IgD-negative memory B cell (primary cell): ENCODE data around the gene LGR4. TPM values are rescaled to one million over a fixed set of nuclear protein-coding genes. Genes with fewer than 3 reads are reported as not detected.

Experiments
- H3K27ac Mint-ChIP-seq, 3 donors: one replicate each; pipeline ENCODE4 v1.8.0; 2020 to 2022; ENCODE audit warnings: mild to moderate bottlenecking in 3 of 3, mixed read lengths in 3 of 3, moderate library complexity in 1 of 3
- H3K27me3 Mint-ChIP-seq: one replicate; pipeline ENCODE4 v1.8.0; 2021; ENCODE audit warnings: mixed read lengths
- H3K36me3 Mint-ChIP-seq: one replicate; pipeline ENCODE4 v1.8.0; 2020; ENCODE audit warnings: mild to moderate bottlenecking, mixed read lengths
- H3K4me1 Mint-ChIP-seq, 3 donors: one replicate each; pipeline ENCODE4 v1.8.0; 2020 to 2022; ENCODE audit warnings: mixed read lengths in 3 of 3, mild to moderate bottlenecking in 1 of 3
- H3K4me3 Mint-ChIP-seq, 4 donors: one replicate each; pipeline ENCODE4 v1.8.0; 2020 to 2022; ENCODE audit warnings: mild to moderate bottlenecking in 4 of 4, mixed read lengths in 4 of 4, moderate library complexity in 3 of 4
- H3K9me3 Mint-ChIP-seq, 3 donors: one replicate each; pipeline ENCODE4 v1.8.0; 2020 to 2021; ENCODE audit warnings: mixed read lengths in 3 of 3, mild to moderate bottlenecking in 1 of 3
- polyA plus RNA-seq: library from polyadenylated mRNA; unstranded; fragments of 300-500 nt; fragmentation: Illumina TruSeq; gene quantifications from one replicate; pipeline ENCODE4 v1.2.3, GENCODE V29; 2021

LGR4 gene
- polyA plus RNA-seq, 1 donor from 2014 or later = 0.55 TPM

DNA sequence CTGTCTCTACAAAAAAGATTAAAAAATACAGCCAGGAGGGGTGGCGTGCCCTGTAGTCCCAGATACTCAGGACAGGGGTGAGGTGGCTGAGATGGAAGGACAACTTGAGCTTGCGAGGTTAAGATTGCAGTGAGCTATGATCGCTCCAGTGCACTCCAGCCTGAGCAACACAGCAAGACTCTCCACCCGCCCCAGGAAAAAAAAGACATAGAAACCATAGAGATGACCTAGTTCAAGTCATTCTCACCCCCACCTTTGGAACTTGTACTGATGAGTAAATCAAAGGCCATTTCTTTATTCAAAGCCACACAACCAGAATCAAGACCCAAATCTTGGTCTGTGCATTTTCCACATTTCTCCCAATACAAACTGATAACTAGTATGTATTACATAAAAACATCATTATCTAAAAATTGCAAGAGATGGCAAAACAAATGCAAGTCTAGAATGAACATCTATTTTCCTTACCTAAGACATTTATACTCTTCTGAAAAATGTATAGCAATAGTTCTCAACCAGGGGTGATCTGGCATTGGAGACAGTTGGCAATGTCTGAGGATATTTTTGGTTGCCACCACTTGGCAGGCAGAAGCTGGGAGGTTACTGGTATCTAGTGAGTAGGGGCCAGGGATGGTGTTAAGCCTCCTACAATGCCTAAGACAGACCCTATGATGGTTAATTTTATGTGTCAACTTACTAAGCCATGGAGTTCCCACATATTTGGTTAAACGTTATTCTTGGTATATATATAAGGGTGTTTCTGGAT lies 34.6 kb downstream of the LGR4 start:
- H3K36me3 Mint-ChIP-seq = peaks cover 6% of the 10 kb centered on the region
- H3K9me3 Mint-ChIP-seq = peaks cover 0 to 1% (median 0%) of the 10 kb centered on the region in 3 donors
- H3K4me1 Mint-ChIP-seq = peaks cover 0 to 1% (median 0%) of the 10 kb centered on the region in 3 donors
- H3K4me3 Mint-ChIP-seq = no peak overlapping the region
- H3K27me3 Mint-ChIP-seq = peaks cover 1% of the 10 kb centered on the region
- H3K27ac Mint-ChIP-seq = no peak overlapping the region

DNA sequence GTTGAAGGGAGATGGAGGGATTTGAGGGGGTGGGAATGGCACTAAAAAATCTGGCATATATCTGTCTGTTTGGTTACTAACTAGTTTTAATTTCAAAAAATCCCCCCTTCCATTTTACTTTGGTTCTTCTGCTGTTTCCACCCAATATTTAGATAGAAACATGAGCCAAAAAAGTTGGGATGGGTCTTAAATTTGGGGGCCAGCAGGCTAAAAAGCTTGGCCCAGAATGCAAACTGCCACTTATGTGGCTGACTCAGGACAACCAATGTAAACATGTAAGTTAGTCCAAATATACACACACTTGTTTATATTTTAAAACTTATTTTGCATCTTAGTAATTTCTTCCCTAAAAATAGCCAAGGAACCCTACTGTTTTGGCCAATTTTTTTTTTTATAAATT lies 35.7 kb downstream of the LGR4 start:
- peaks cover 6% of the 10 kb centered on the region for H3K36me3 Mint-ChIP-seq
- H3K4me3 Mint-ChIP-seq = no peak overlapping the region
- no peak overlapping the region for H3K27ac Mint-ChIP-seq
- H3K4me1 Mint-ChIP-seq = peaks cover 0 to 1% (median 0%) of the 10 kb centered on the region in 3 donors
- peaks cover 1% of the 10 kb centered on the region for H3K27me3 Mint-ChIP-seq
- H3K9me3 Mint-ChIP-seq = peaks cover 0 to 1% (median 0%) of the 10 kb centered on the region in 3 donors

DNA sequence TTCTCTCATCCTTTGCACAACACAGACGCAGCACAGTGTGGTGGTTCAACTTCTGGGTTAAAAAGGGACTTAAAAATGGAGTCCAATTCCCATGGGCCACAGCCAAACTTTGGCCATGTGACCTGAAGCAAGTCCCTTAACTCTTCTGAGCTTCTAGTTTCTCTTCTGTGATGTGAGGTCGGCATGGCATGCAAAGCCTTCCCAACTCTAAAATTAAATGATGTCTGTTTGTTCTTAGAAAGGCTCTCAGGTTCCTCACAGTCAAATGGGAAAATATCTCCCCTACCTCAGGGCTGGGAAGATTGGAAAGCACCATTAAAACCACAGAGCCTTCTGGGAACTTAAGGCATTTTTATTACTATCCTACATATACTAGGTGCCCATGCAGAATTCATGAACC lies 38.8 kb downstream of the LGR4 start:
- Mint-ChIP-seq H3K27ac (peak overlapping the region in 1 of 3 donors; percentile 32), H3K9me3 (peaks cover 0 to 1% (median 0%) of the 10 kb centered on the region in 3 donors), H3K4me1 (peaks cover 0 to 1% (median 0%) of the 10 kb centered on the region in 3 donors), H3K27me3 (no peaks in the 10 kb centered on the region), H3K4me3 (no peak overlapping the region), H3K36me3 (peaks cover 2% of the 10 kb centered on the region)

DNA sequence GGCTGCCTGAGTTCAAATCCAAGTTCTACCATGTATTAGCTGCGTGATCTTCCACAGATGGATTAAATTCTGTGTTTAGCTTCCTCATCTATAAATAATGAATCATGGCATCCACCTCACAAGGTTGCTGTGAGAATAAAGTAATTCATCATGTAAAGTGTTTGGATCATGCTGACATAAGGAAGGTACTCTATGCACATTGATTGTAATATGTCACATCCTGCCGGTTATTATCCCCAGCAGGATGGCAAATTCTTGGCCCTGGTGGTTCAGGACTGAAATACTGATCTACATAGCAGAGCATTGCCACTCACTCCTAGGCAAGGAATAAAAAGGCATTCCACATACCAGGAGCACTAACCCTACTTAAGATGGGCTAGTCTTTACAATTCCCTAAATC lies 40.8 kb downstream of the LGR4 start:
- Mint-ChIP-seq H3K27ac (no peak overlapping the region), H3K9me3 (peaks cover 0 to 1% (median 0%) of the 10 kb centered on the region in 3 donors), H3K4me1 (peaks cover 0 to 1% (median 0%) of the 10 kb centered on the region in 3 donors), H3K4me3 (no peak overlapping the region), H3K27me3 (no peaks in the 10 kb centered on the region), H3K36me3 (peaks cover 2% of the 10 kb centered on the region)

DNA sequence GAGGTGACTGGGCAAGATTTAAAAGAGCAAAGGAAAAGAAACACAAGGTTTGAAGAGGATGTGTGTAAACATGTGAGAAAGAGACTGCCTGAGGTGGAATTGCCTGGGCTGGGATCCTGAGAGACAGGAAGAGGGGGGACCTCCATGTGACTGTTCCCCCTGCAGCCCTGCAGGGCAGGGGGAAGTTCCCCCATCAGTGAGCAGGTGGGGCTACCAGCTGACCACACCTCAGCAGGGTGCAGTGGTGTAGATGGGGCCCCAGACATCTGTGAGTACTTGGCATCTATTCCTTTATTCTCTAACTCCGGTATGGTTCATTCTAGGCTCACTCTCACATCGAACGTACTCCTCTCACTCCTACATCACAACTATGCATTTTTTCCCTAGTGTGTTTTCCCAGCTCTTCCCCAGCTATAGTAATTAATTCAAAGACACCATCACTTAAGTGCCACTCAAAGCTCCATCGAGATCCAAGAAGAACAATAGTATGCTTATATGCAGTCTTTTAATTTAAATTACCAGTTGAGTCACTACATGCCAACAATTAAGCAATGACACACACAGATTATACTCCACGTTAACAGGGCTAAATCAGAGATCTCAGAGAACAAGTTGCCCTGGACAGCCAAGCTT lies 42.7 kb downstream of the LGR4 start:
- Mint-ChIP-seq H3K9me3 (peaks cover 0 to 1% (median 0%) of the 10 kb centered on the region in 3 donors), H3K4me1 (peaks cover 0 to 1% (median 0%) of the 10 kb centered on the region in 3 donors), H3K4me3 (no peak overlapping the region), H3K36me3 (peaks cover 2% of the 10 kb centered on the region), H3K27ac (no peak overlapping the region), H3K27me3 (no peaks in the 10 kb centered on the region)

DNA sequence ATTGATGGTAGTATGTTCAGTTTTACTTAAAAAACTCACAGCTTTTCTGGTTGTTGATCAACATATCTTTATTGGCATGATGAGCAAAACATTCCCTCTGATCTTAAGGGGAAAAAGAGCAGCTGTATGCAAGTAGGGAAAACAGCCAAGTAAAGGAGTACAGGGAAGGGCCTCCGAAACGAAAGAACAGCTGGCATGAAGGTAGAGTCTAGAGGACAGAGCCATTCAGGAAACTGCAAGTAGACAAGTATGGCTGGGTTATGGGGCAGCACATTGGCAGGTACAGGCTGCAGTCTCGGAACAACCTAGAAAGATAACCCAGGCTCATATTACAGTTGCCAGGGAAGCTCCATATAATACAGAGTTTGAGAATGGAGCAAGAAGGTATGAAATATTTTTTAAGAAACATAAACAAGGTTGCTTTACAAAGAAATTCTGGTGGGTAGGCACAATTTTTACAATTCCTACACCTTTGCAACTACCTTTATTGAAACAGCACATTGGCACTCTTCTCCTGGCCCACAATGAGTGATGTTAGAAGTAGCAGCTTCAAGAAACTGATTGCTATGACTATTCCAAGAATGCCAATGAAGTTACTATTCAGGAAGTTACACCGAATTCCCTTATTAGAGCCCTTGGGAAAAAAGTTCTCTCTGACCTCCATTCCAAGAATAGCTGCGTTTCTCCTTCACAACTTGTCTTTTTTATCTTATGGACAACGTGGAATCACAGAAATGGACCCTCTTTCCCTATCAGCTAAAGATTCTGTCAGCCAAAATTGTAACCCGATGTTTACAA lies 45.2 kb downstream of the LGR4 start:
- no peaks in the 10 kb centered on the region for H3K27me3 Mint-ChIP-seq
- H3K9me3 Mint-ChIP-seq = no peaks in the 10 kb centered on the region
- no peak overlapping the region for H3K4me3 Mint-ChIP-seq
- peak overlapping the region in 1 of 3 donors; percentile 33 for H3K27ac Mint-ChIP-seq
- peaks cover 3% of the 10 kb centered on the region for H3K36me3 Mint-ChIP-seq
- no peaks in the 10 kb centered on the region for H3K4me1 Mint-ChIP-seq

DNA sequence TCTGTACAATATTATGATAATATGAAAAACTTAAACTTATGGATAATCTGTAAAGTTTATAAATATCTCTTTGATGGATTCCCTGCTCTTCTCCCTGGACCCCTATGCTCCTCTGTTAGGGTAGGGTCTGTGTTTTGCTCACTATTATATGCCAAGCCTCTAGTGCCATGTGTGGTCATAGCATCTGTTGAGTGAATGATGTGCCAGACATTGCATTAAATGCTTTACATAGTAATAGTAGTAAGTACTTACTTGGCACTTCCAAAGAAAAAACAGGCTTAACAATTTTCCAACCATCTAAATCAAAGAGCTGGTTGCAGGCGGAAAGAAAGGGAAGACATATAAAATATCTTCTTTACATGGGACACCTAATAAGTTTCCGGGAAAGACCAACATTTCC lies 46.8 kb downstream of the LGR4 start:
- Mint-ChIP-seq H3K36me3 (peaks cover 3% of the 10 kb centered on the region), H3K27me3 (peaks cover 2% of the 10 kb centered on the region), H3K27ac (no peak overlapping the region), H3K4me3 (no peak overlapping the region), H3K4me1 (no peaks in the 10 kb centered on the region), H3K9me3 (no peaks in the 10 kb centered on the region)

DNA sequence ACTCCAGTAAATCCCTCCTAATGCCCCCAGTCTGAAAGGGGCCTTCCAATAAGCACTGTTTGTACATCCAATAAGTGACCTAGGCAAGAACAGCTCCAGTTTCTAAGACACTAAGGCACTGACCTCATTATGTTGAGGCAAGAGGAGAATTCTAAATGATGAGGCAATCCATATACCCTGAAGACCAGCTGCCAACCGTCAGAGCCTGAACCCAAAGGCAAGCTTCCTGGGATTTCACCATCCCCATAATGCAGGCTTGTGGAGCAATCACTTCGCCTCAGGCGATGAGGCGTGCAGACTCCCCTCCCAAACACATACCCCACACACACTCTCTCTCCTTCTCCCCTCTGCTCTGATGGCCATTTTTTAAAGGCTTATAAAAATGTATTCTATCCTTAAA lies 49.5 kb downstream of the LGR4 start:
- H3K36me3 Mint-ChIP-seq = peaks cover 6% of the 10 kb centered on the region
- H3K4me1 Mint-ChIP-seq = no peaks in the 10 kb centered on the region
- H3K4me3 Mint-ChIP-seq = no peak overlapping the region
- H3K27ac Mint-ChIP-seq = no peak overlapping the region
- H3K27me3 Mint-ChIP-seq = peaks cover 2% of the 10 kb centered on the region
- H3K9me3 Mint-ChIP-seq = peaks cover 0 to 4% (median 0%) of the 10 kb centered on the region in 3 donors

DNA sequence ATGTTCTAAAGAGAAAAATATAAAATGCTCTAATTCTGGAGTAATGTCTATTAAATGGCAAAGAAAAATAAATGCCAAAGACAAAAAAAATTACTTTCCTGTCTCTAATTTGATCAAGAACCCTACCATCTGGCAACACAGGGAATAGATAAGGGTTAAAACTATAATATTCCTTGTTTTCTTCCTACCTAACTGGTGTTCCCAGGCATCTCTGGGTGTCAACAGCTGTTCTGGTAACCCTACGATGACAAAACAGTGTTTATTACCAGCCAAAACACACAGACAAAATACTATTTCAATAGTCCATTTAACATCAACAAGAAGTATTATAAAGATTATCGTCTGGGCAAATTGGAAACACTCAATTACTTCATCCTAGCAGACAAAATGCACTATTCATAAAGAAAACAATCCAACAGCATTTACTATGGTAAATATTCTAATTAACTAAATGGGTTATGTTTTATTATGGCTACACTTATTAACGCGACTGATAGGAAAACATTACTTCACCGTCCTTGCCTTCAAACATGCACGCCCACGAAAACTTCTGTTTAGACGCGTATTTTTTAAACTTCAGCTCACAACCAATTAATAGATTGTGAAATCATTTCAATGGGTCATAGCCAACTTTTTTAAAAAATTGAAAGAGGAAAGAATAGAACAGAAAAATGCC lies 50.6 kb downstream of the LGR4 start:
- H3K27me3 Mint-ChIP-seq = peaks cover 2% of the 10 kb centered on the region
- H3K9me3 Mint-ChIP-seq = peaks cover 0 to 4% (median 0%) of the 10 kb centered on the region in 3 donors
- H3K27ac Mint-ChIP-seq = no peak overlapping the region
- H3K4me3 Mint-ChIP-seq = no peak overlapping the region
- H3K36me3 Mint-ChIP-seq = peaks cover 6% of the 10 kb centered on the region
- no peaks in the 10 kb centered on the region for H3K4me1 Mint-ChIP-seq

DNA sequence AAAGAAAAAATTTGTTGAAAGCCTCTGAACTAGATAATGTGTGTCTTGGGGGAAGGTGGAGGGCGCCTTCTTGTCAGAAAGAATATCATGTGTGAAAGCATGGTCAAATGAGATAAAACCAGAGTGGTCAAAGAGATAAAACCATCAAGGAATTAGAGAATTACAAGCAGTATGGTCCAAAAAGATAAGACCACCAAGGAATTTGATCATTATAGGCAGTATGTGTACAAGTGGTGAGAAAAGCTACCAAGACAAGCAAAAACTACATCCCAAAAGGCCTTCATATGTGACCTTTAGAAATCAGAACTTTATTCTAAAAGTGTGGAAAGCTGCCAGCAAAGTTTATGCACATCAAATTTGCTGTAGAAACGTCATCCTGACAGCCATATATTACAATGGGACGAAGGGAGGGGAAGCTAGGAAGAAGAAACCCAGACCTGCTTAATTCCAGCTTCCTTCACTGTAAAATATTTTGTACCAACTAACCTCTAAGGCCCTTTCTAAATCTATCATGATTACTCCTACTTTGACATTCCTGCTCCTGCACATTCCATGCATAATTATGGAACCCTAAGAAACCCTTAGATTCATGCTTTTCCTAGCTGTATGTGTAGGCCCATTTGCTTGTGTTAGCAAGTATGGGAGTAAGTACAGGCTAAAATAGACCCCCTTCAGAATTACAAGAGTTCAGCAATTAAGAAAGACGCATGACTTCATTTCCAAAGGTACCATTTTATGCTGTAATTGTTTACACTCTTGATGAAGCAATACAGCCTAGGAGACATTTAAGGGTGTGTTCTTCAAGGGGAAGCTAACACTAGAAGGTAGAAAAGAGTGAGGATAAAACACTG lies 51.6 kb downstream of the LGR4 start:
- Mint-ChIP-seq H3K27ac (no peak overlapping the region), H3K36me3 (peaks cover 6% of the 10 kb centered on the region), H3K27me3 (peaks cover 6% of the 10 kb centered on the region), H3K9me3 (peaks cover 0 to 4% (median 0%) of the 10 kb centered on the region in 3 donors), H3K4me1 (no peaks in the 10 kb centered on the region), H3K4me3 (no peak overlapping the region)

DNA sequence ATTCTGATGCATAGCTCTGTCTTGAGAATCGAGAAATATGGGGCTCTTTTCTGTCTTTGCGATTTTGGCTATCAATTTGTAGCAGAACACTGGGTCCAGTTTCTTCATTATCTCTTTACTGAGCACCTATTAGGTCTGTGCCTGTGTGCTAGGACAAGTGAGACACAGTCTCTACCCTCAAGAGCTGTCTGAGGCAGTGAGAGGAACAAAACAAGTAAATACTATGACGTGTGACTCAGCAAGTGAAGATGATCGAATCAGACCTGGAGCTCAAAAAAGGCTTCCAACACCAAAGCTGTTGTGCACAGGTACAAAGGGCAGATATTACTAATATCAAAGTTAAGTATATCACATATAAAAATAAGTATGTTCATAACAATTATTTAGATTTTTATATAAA lies 52.4 kb downstream of the LGR4 start:
- Mint-ChIP-seq H3K9me3 (peaks cover 0 to 4% (median 0%) of the 10 kb centered on the region in 3 donors), H3K27ac (no peak overlapping the region), H3K36me3 (peaks cover 6% of the 10 kb centered on the region), H3K27me3 (peaks cover 6% of the 10 kb centered on the region), H3K4me1 (no peaks in the 10 kb centered on the region), H3K4me3 (no peak overlapping the region)

DNA sequence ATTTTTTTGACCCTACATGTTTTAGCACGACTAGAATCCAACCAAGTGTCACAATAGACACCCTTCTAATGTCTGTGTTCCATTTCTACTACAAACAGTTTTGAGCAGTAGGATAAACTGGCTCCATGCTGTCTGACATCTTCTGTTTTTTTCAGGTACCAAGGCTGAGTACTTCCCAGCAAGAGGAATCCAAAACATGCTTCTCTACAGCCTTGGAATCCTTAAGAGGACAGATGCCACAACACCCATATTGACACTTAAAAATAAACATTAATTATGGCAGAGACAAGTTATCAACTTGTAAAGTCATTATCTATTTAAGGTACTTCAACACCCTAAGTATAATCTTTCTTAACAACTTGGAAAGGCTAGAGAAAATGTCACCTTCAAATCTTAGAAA lies 54.2 kb downstream of the LGR4 start:
- Mint-ChIP-seq H3K4me3 (no peak overlapping the region), H3K27me3 (peaks cover 6% of the 10 kb centered on the region), H3K9me3 (peaks cover 0 to 4% (median 0%) of the 10 kb centered on the region in 3 donors), H3K27ac (no peak overlapping the region), H3K4me1 (peaks cover 0 to 2% (median 0%) of the 10 kb centered on the region in 3 donors), H3K36me3 (peaks cover 6% of the 10 kb centered on the region)

DNA sequence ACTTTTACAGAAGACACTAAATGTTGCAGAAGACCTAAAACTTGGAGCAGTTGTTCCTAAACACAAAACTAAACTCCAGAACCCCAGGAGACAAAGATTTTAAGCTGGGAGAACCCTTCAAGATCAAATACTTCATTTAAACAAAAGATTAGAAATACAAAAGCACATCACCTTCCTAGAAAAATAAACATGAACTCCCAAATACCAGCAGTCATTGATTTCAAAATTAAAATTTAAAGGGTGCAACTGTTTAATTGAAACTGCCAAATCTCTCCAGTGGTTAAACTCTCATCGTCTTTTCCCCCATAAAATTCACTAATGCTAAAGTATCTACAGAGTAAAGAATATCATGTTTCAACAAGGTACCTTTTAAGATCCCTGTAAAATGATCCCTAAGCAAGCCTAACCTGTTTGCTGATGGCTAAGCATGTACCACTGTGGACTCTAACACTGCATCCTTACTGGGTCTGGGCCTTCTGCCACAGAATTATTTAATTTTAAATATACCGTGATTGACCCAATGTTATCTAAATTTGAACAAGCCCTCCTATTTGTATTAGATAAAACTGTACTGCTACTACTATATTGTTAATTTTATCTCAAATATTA lies 55.9 kb downstream of the LGR4 start:
- peaks cover 4% of the 10 kb centered on the region for H3K27me3 Mint-ChIP-seq
- peak overlapping the region in 1 of 4 donors; percentile 29 for H3K4me3 Mint-ChIP-seq
- H3K9me3 Mint-ChIP-seq = peaks cover 0 to 4% (median 0%) of the 10 kb centered on the region in 3 donors
- peaks cover 4% of the 10 kb centered on the region for H3K36me3 Mint-ChIP-seq
- H3K4me1 Mint-ChIP-seq = peaks cover 0 to 2% (median 0%) of the 10 kb centered on the region in 3 donors
- H3K27ac Mint-ChIP-seq = no peak overlapping the region
